Smooth muscle cell (in vitro differentiated cells): Measurements from ENCODE around the gene IGBP1. TPM values are rescaled to one million over a fixed set of nuclear protein-coding genes. Genes with fewer than 3 reads are reported as not detected.

Experiments used
- DNase-seq: peaks from one replicate; lab custom pipeline; 2025; ENCODE audit not compliant: unreplicated experiment; lab: John Stamatoyannopoulos, UW
- H2AFZ ChIP-seq: fragments of 200-600 bp; sonication (generic); 2 replicates; pipeline ENCODE4 v1.6.0; 2016; ENCODE audit warnings: antibody characterized with exemption, low read depth, mild to moderate bottlenecking
- H3F3A ChIP-seq: fragments of 200-600 bp; sonication (generic); 2 replicates; pipeline ENCODE4 v1.6.0; 2017; ENCODE audit warnings: antibody characterized with exemption, low read depth
- H3K27ac ChIP-seq: fragments of 200-600 bp; sonication (generic); 2 replicates; pipeline ENCODE4 v1.5.1; 2016; ENCODE audit warnings: low read depth, mild to moderate bottlenecking
- H3K27me3 ChIP-seq: fragments of 200-600 bp; sonication (generic); 2 replicates; pipeline ENCODE4 v1.6.1; 2016; ENCODE audit warnings: low read depth, mild to moderate bottlenecking
- H3K36me3 ChIP-seq: fragments of 200-600 bp; sonication (generic); 2 replicates; pipeline ENCODE4 v1.5.1; 2016; ENCODE audit warnings: low read depth
- H3K4me1 ChIP-seq: fragments of 200-600 bp; sonication (generic); 2 replicates; pipeline ENCODE4 v1.5.1; 2016; ENCODE audit warnings: low read depth
- H3K4me2 ChIP-seq: fragments of 200-600 bp; sonication (generic); 2 replicates; pipeline ENCODE4 v1.6.0; 2016; ENCODE audit warnings: mild to moderate bottlenecking
- H3K4me3 ChIP-seq: fragments of 200-600 bp; sonication (generic); 2 replicates; pipeline ENCODE4 v1.5.1; 2016; ENCODE audit warnings: mild to moderate bottlenecking
- H3K79me2 ChIP-seq: fragments of 200-600 bp; sonication (generic); 2 replicates; pipeline ENCODE4 v1.6.0; 2016; ENCODE audit warnings: low read depth, mild to moderate bottlenecking
- H3K9ac ChIP-seq: fragments of 200-600 bp; sonication (generic); 2 replicates; pipeline ENCODE4 v1.6.0; 2016; ENCODE audit warnings: low read depth
- H3K9me3 ChIP-seq: fragments of 200-600 bp; sonication (generic); replicated peaks from 2 replicates; pipeline ENCODE4 v1.5.1; 2016; ENCODE audit warnings: low read depth
- H4K20me1 ChIP-seq: fragments of 200-600 bp; sonication (generic); 2 replicates; pipeline ENCODE4 v1.6.0; 2016; ENCODE audit warnings: low read depth
- CTCF ChIP-seq: fragments of 200-600 bp; sonication (generic); IDR thresholded peaks from 2 replicates; pipeline ENCODE4 v1.5.1; 2017; ENCODE audit warnings: borderline replicate concordance, mild to moderate bottlenecking, antibody characterized with exemption; ENCODE audit not compliant: insufficient read depth, poor library complexity, severe bottlenecking
- WGBS: methylation state at CpG from one replicate; pipeline ENCODE4 v1.1.7; 2016; ENCODE audit warnings: low lambda C conversion rate; 5-methylcytosine and 5-hydroxymethylcytosine counted together
- polyA plus RNA-seq: library from polyadenylated mRNA; unstranded; fragments of >200 nt; fragmentation: Nextera tagmentation; extraction: Ambion mirVana; gene quantifications from 2 replicates; pipeline ENCODE4 v1.2.1, GENCODE V29; 2016
- total RNA-seq: library from RNA; depleted of rRNA; stranded (reverse); fragments of >200 nt; gene quantifications from 2 replicates; pipeline ENCODE4 v1.2.3, GENCODE V29; 2014

The IGBP1 gene
- total and polyA plus RNA-seq, 2 experiments from 2014 or later = 20.3 to 40.7 TPM

GRCh38 chrX:70088751-70089150, 44.5 kb upstream of the IGBP1 start:
- no peaks in the 10 kb centered on the region for H3F3A ChIP-seq
- H3K79me2 ChIP-seq = no peaks in the 10 kb centered on the region
- H4K20me1 ChIP-seq = no peaks in the 10 kb centered on the region
- no peaks in the 10 kb centered on the region for H3K4me1 ChIP-seq
- TF ChIP-seq CTCF = no peak
- H3K4me3 ChIP-seq = no peak overlapping the region
- no peaks in the 10 kb centered on the region for H3K27me3 ChIP-seq
- H3K36me3 ChIP-seq = no peaks in the 10 kb centered on the region
- H3K9me3 ChIP-seq = no peaks in the 10 kb centered on the region
- H3K27ac ChIP-seq = no peak overlapping the region
- H2AFZ ChIP-seq = no peak overlapping the region
- H3K9ac ChIP-seq = no peak overlapping the region
- H3K4me2 ChIP-seq = no peak overlapping the region
- no peak for DNase-seq

DNA sequence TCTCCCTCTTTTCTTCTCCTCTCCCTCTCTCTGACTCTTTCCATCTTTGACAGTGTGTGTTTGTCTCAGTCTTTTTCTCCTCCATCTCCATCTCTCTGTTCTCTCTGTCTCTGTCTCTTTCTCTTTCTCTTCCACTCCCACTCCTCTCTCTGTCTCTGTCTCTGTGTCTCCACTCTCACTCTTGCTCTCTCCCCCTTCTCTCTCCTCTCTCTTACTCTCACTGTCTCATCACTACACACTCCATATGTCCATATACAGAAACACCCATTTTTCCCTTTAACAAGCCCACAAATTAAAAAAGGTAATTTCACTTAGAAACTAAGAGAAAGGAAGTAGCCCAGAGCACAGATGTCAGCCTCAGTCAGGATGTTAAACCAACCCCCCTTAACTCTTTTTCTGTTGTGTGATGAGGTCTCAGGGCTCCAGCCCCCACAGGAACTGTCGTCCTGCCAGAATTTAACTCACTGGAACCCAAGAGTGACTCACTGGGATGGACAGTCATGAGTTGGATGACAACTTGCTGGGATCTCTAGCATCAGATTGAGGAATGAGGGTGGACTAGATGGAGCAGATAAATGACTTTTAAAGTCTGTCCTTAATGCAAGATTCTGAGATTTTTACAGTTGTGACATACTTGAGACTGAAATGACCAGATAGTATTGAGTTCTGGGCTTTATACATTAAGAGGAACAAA, 43.5 kb upstream of the IGBP1 start:
- no peak overlapping the region for H3K27ac ChIP-seq
- no peaks in the 10 kb centered on the region for H3K4me1 ChIP-seq
- 14% methylated on average over 1 of the region's 1 CpG for WGBS
- H3K9me3 ChIP-seq = no peaks in the 10 kb centered on the region
- no peak for DNase-seq
- no peak overlapping the region for H3K4me3 ChIP-seq
- H2AFZ ChIP-seq = no peak overlapping the region
- no peaks in the 10 kb centered on the region for H3F3A ChIP-seq
- no peak for TF ChIP-seq CTCF
- H3K27me3 ChIP-seq = no peaks in the 10 kb centered on the region
- no peaks in the 10 kb centered on the region for H3K36me3 ChIP-seq
- H3K4me2 ChIP-seq = no peak overlapping the region
- no peak overlapping the region for H3K9ac ChIP-seq
- H4K20me1 ChIP-seq = no peaks in the 10 kb centered on the region
- H3K79me2 ChIP-seq = no peaks in the 10 kb centered on the region

DNA sequence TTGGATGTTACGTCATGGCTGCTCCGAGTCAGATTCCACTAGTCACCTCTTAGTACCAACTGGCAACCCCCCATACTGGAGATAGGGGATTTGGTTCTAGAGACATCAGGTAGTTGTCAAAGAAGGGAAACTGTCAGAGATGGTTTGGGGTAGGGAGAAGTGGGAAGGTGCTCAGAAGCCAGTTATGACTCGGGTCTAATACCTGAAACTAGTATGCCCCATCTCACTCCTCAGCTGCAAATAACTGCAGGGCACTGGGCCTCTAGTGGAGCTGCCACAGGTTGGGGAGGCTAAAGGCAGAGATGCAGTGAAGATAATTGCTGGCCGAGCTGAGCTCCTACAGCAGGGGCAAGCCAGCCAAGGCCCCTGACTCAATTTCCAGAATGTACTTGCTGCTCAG, 41.0 kb upstream of the IGBP1 start:
- H3K79me2 ChIP-seq = no peaks in the 10 kb centered on the region
- H3K9me3 ChIP-seq = no peaks in the 10 kb centered on the region
- H3K27ac ChIP-seq = no peak overlapping the region
- no peak overlapping the region for H2AFZ ChIP-seq
- no peak overlapping the region for H3K4me2 ChIP-seq
- no peaks in the 10 kb centered on the region for H3K4me1 ChIP-seq
- TF ChIP-seq CTCF = no peak
- H3K36me3 ChIP-seq = no peaks in the 10 kb centered on the region
- no peaks in the 10 kb centered on the region for H4K20me1 ChIP-seq
- WGBS = 89% methylated on average over 4 of the region's 4 CpGs
- H3K9ac ChIP-seq = no peak overlapping the region
- no peak overlapping the region for H3K4me3 ChIP-seq
- H3F3A ChIP-seq = no peaks in the 10 kb centered on the region
- DNase-seq = no peak
- no peaks in the 10 kb centered on the region for H3K27me3 ChIP-seq

GRCh38 chrX:70096052-70096451, 37.2 kb upstream of the IGBP1 start:
- Histone ChIP-seq H3K9me3 (no peaks in the 10 kb centered on the region), H3F3A (no peaks in the 10 kb centered on the region), H3K4me3 (no peak overlapping the region), H3K4me1 (no peaks in the 10 kb centered on the region), H3K27ac (no peak overlapping the region), H2AFZ (no peak overlapping the region), H3K4me2 (no peak overlapping the region), H3K79me2 (no peaks in the 10 kb centered on the region), H4K20me1 (no peaks in the 10 kb centered on the region), H3K36me3 (no peaks in the 10 kb centered on the region), H3K9ac (no peak overlapping the region), H3K27me3 (no peaks in the 10 kb centered on the region)
- TF ChIP-seq CTCF = no peak
- 45% methylated on average over 2 of the region's 2 CpGs for WGBS
- DNase-seq = no peak
